Left ventricle myocardium inferior (tissue), 1 donor: ENCODE measurements around the gene PALD1. TPM values are rescaled to one million over a fixed set of nuclear protein-coding genes. Genes with fewer than 3 reads are reported as not detected.

Experiments
- DNase-seq: peaks from one replicate; pipeline ENCODE4 v3.0.0-alpha.2; 2020
- H3K27ac ChIP-seq: fragments of 200-600 bp; replicated peaks from 2 replicates; pipeline ENCODE4 v1.8.0; 2021
- H3K27me3 ChIP-seq: fragments of 200-600 bp; 2 replicates; pipeline ENCODE4 v1.8.0; 2021; ENCODE audit warnings: low read depth
- H3K36me3 ChIP-seq: fragments of 200-600 bp; 2 replicates; pipeline ENCODE4 v1.8.0; 2021
- H3K4me1 ChIP-seq: fragments of 200-600 bp; 2 replicates; pipeline ENCODE4 v1.8.0; 2021
- H3K4me3 ChIP-seq: fragments of 200-600 bp; 2 replicates; pipeline ENCODE4 v1.8.0; 2021; ENCODE audit warnings: mild to moderate bottlenecking, moderate library complexity
- H3K9me3 ChIP-seq: fragments of 200-600 bp; replicated peaks from 2 replicates; pipeline ENCODE4 v1.8.0; 2021
- intact Hi-C: fragments of 100-400 bp; cut with micrococcal nuclease; formaldehyde crosslinking; loops from one replicate; pipeline ENCODE4 v1.11.0; 2022
- total RNA-seq: library from RNA; stranded (reverse); fragmentation: NEBNext Ultra II Directional; extraction: Animal tissue kit (Norgen Biotek cat#: 25700); gene quantifications from one replicate; pipeline ENCODE4 v1.2.1, GENCODE V29; 2021
- TF ChIP-seq, protein P1 (sequence below): fragments of 200-600 bp; IDR thresholded peaks from 2 replicates; pipeline ENCODE4 v1.8.0; 2021; ENCODE audit warnings: antibody characterized with exemption, mild to moderate bottlenecking, borderline replicate concordance
- donor health status: DM: no; HTN: yes; CAD: no; lungs with severe emphysema.

Gene PALD1
- total RNA-seq, 1 donor from 2014 or later: 5.1 TPM

DNA sequence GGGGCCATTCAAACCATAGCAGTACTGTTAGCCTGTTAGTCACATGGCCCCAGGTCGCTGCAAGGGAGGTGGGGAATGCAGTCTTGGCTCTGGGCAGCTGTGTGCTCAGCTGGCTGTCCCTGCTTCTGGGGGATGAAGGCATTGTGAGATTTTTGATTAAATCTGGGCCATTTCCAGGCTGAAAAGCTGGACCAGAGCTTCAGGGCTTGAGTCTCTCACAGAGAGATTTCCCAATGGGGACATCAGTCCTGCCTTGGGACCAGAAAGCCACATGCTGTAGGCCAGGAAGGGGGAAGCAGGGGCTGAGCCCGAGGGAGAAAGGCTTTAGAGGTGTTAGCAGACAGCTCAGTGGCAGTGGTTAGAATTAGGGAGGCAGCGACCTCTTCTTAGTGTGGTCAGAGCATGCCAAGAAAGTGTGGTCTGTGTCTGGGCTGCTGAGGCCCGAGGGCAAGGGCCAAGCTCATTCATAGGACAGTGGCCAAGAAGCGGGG is 33.6 kb downstream of the PALD1 start:
- Histone ChIP-seq H3K9me3 (no peaks in the 10 kb centered on the region), H3K4me3 (no peak overlapping the region), H3K4me1 (peaks cover 82% of the 10 kb centered on the region), H3K36me3 (no peaks in the 10 kb centered on the region), H3K27me3 (no peaks in the 10 kb centered on the region), H3K27ac (peak overlapping the region; percentile 53)
- intact Hi-C loops: no loop called here
- TF ChIP-seq, protein P1, sequence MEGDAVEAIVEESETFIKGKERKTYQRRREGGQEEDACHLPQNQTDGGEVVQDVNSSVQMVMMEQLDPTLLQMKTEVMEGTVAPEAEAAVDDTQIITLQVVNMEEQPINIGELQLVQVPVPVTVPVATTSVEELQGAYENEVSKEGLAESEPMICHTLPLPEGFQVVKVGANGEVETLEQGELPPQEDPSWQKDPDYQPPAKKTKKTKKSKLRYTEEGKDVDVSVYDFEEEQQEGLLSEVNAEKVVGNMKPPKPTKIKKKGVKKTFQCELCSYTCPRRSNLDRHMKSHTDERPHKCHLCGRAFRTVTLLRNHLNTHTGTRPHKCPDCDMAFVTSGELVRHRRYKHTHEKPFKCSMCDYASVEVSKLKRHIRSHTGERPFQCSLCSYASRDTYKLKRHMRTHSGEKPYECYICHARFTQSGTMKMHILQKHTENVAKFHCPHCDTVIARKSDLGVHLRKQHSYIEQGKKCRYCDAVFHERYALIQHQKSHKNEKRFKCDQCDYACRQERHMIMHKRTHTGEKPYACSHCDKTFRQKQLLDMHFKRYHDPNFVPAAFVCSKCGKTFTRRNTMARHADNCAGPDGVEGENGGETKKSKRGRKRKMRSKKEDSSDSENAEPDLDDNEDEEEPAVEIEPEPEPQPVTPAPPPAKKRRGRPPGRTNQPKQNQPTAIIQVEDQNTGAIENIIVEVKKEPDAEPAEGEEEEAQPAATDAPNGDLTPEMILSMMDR: no peak
- DNase-seq: no peak

DNA sequence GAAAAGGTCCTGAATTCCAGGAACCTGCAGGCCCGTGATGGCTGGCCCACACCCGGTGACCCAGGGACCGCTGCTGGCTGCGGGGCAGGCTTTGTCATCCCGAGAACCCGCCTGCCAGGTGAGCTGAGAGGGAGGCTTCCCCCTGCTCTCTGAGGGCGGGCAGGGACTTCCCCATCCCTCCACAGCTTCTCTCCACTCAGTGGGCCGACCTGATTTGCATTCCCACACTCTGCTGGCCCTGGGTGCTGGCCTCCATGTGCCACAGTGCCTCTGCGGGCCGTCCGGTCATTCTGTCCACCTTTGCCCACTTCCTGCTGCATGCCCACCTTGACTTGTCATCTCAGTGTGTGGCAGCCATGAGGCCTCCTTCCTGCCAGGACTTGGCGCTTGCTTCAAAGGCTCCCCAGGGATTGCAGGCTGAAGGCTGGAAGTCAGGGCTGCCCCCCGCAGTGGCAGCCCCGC is 35.3 kb downstream of the PALD1 start:
- Histone ChIP-seq H3K4me1 (peaks cover 71% of the 10 kb centered on the region), H3K4me3 (no peak overlapping the region), H3K36me3 (no peaks in the 10 kb centered on the region), H3K27ac (no peak overlapping the region), H3K27me3 (no peaks in the 10 kb centered on the region), H3K9me3 (no peaks in the 10 kb centered on the region)
- TF ChIP-seq, protein P1: no peak
- intact Hi-C loops: no loop called here
- DNase-seq: no peak

DNA sequence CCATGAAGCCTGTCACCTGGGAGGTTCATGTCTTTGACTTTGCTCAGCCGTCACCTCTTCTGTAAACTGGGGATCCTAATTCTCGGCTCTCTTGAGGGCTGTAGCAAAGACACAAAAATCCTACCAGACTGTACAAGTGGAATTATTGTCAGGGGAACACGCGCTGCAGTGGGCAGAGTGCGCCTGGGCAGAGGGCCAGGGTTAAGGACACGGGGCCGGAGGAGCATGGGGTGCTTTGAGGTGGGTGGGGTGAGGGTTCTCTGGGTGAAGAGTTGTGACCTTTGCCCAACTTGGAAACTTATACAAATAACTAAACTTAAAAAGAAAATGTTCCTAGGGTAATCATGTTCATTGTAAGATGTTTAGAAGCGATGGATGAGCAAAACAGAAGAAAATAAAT is 36.0 kb downstream of the PALD1 start:
- peaks cover 64% of the 10 kb centered on the region for H3K4me1 ChIP-seq
- no peak overlapping the region for H3K27ac ChIP-seq
- H3K4me3 ChIP-seq: no peak overlapping the region
- TF ChIP-seq, protein P1: no peak
- no peak for DNase-seq
- no peaks in the 10 kb centered on the region for H3K27me3 ChIP-seq
- no peaks in the 10 kb centered on the region for H3K9me3 ChIP-seq
- no peaks in the 10 kb centered on the region for H3K36me3 ChIP-seq
- intact Hi-C loops: no loop called here

DNA sequence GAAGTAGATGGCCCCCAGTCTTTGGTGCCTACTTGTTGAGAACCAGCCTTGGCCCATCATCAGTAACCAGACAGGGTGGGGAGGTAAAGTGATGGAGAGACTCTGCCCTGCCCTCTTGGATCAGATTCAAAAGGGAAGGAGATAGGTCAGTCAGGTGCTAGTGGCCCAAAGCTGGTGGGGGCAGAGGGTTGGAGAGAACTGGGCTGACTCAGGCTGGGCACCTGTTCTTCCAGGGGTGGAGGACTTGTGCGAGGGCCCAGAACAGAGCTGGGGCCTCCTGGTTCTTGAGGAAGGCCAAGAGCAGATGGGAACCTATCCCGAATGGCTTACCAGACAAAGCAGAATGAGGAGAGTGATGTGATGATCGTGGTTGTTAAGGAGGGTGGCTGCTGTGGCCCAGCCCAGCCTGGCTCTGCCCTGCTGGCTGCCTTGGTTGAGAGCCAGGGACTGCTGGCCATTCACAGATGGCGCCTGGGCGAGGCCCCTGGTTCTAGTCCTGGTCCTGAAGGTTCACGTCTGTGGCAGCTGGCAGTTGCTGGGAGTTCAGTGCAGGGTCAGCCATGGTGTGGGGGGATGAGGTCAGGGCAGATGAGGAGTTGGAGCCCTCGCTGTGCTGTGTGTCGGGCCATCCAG is 36.6 kb downstream of the PALD1 start:
- no peak for DNase-seq
- H3K27me3 ChIP-seq: no peaks in the 10 kb centered on the region
- intact Hi-C loops: loop anchor here (5.0 kb wide), 1 partner anchor 38 kb away; the partner anchor contains the start of gene PALD1
- H3K27ac ChIP-seq: no peak overlapping the region
- peaks cover 58% of the 10 kb centered on the region for H3K4me1 ChIP-seq
- no peaks in the 10 kb centered on the region for H3K9me3 ChIP-seq
- no peak overlapping the region for H3K4me3 ChIP-seq
- TF ChIP-seq, protein P1: no peak
- no peaks in the 10 kb centered on the region for H3K36me3 ChIP-seq

DNA sequence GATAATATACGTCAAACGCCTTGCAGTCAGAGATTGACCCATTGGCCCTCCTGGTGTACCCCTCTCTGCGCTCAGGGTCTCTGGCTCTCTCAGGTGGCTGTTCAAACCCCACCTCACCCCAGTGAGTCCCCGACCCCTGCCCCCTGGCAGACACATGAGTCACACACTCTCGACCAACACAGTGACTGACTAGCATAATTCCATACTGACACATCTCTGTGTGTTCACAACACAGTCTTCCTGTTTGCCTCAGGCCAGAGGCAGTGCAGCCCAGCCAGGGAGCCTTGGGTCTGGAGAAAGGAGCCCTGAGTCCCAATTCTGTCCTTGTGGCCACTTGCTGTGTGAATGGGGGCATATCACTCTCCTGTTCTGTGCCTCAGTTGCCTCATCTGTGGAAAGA is 40.1 kb downstream of the PALD1 start:
- Histone ChIP-seq H3K4me3 (no peak overlapping the region), H3K27ac (no peak overlapping the region), H3K36me3 (no peaks in the 10 kb centered on the region), H3K4me1 (peaks cover 35% of the 10 kb centered on the region), H3K9me3 (no peaks in the 10 kb centered on the region), H3K27me3 (no peaks in the 10 kb centered on the region)
- no peak for DNase-seq
- TF ChIP-seq, protein P1: no peak
- intact Hi-C loops: loop anchor here (5.0 kb wide), 1 partner anchor 41 kb away; the partner anchor contains the start of gene PALD1
